ES-I3 (cell line): ENCODE data around the gene RFX8.
"Not testable (repeated sequence)": the region's sequence is repeated elsewhere in the genome, so short reads cannot be mapped to it uniquely, and the experiment has no call there.

Experiments used
- H3K36me3 ChIP-seq: 2 replicates; pipeline ENCODE4 v1.6.1; 2013; ENCODE audit warnings: mild to moderate bottlenecking, low read length, control low read depth, moderate library complexity; ENCODE audit not compliant: insufficient read depth
- H3K4me1 ChIP-seq: 2 replicates; pipeline ENCODE4 v1.6.1; 2013; ENCODE audit warnings: mild to moderate bottlenecking, control low read depth, low read length; ENCODE audit not compliant: insufficient read depth
- H3K9ac ChIP-seq: 2 replicates; pipeline ENCODE4 v1.6.1; 2013; ENCODE audit warnings: low read depth, mild to moderate bottlenecking, low read length, moderate library complexity
- H3K9me3 ChIP-seq: 2 replicates; pipeline ENCODE4 v1.6.1; 2013; ENCODE audit warnings: mild to moderate bottlenecking, low read length, moderate library complexity; ENCODE audit not compliant: control insufficient read depth, insufficient read depth

Gene RFX8

GRCh38 chr2:101504744-101505143 is 29.8 kb upstream of the RFX8 start:
- H3K4me1 ChIP-seq, H3K9ac ChIP-seq, H3K9me3 ChIP-seq, H3K36me3 ChIP-seq: not testable (repeated sequence)

GRCh38 chr2:101502095-101502494 is 27.2 kb upstream of the RFX8 start:
- H3K36me3 ChIP-seq, result no peaks in the 10 kb centered on the region
- H3K9me3 ChIP-seq, result no peaks in the 10 kb centered on the region
- H3K9ac ChIP-seq, result no peak overlapping the region
- H3K4me1 ChIP-seq, result no peaks in the 10 kb centered on the region

GRCh38 chr2:101501443-101501842 is 26.5 kb upstream of the RFX8 start:
- no peaks in the 10 kb centered on the region for H3K9me3 ChIP-seq
- no peak overlapping the region for H3K9ac ChIP-seq
- no peaks in the 10 kb centered on the region for H3K4me1 ChIP-seq
- no peaks in the 10 kb centered on the region for H3K36me3 ChIP-seq

GRCh38 chr2:101500860-101501259 is 25.9 kb upstream of the RFX8 start:
- Histone ChIP-seq H3K36me3 (no peaks in the 10 kb centered on the region), H3K4me1 (no peaks in the 10 kb centered on the region), H3K9ac (no peak overlapping the region), H3K9me3 (no peaks in the 10 kb centered on the region)

GRCh38 chr2:101500180-101500579 is 25.3 kb upstream of the RFX8 start:
- Histone ChIP-seq H3K4me1 (no peaks in the 10 kb centered on the region), H3K9ac (no peak overlapping the region), H3K36me3 (no peaks in the 10 kb centered on the region), H3K9me3 (no peaks in the 10 kb centered on the region)

GRCh38 chr2:101496279-101496678 is 21.4 kb upstream of the RFX8 start:
- H3K36me3 ChIP-seq, result no peaks in the 10 kb centered on the region
- no peak overlapping the region for H3K9ac ChIP-seq
- H3K9me3 ChIP-seq, result no peaks in the 10 kb centered on the region
- H3K4me1 ChIP-seq, result no peaks in the 10 kb centered on the region

GRCh38 chr2:101492936-101493473 is 18.1 kb upstream of the RFX8 start:
- Histone ChIP-seq H3K36me3 (no peaks in the 10 kb centered on the region), H3K9ac (no peak overlapping the region), H3K4me1 (no peaks in the 10 kb centered on the region), H3K9me3 (no peaks in the 10 kb centered on the region; the same call in 1 of the 2 replicates)

- Histone ChIP-seq H3K4me1 (no peaks in the 10 kb centered on the region), H3K36me3 (no peaks in the 10 kb centered on the region), H3K9me3 (no peaks in the 10 kb centered on the region; the same call in 1 of the 2 replicates), H3K9ac (no peak overlapping the region)
These were observed 12.1 kb upstream of the RFX8 start for GRCh38 chr2:101486994-101487393.

- no peaks in the 10 kb centered on the region for H3K36me3 ChIP-seq
These were observed 11.4 kb upstream of the RFX8 start for GRCh38 chr2:101486258-101486701.

GRCh38 chr2:101485856-101486255 is 10.9 kb upstream of the RFX8 start:
- no peaks in the 10 kb centered on the region for H3K36me3 ChIP-seq
- H3K4me1 ChIP-seq, result no peaks in the 10 kb centered on the region
- H3K9me3 ChIP-seq, result no peaks in the 10 kb centered on the region; the same call in 1 of the 2 replicates
- H3K9ac ChIP-seq, result no peak overlapping the region

More at GRCh38 chr2:101486258-101486701, 11.4 kb upstream of the RFX8 start:
- no peak overlapping the region for H3K9ac ChIP-seq
- H3K4me1 ChIP-seq, result no peaks in the 10 kb centered on the region
- H3K9me3 ChIP-seq, result no peaks in the 10 kb centered on the region; the same call in 1 of the 2 replicates

GRCh38 chr2:101480764-101481163 is 5.9 kb upstream of the RFX8 start:
- Histone ChIP-seq H3K9me3 (no peaks in the 10 kb centered on the region), H3K4me1 (peaks cover 4% of the 10 kb centered on the region; the same call in 1 of the 2 replicates), H3K9ac (no peak overlapping the region), H3K36me3 (no peaks in the 10 kb centered on the region)

GRCh38 chr2:101479810-101480209 is 4.9 kb upstream of the RFX8 start:
- Histone ChIP-seq H3K9ac (no peak overlapping the region), H3K4me1 (peaks cover 4% of the 10 kb centered on the region; the same call in 1 of the 2 replicates), H3K9me3 (no peaks in the 10 kb centered on the region), H3K36me3 (no peaks in the 10 kb centered on the region)

GRCh38 chr2:101479328-101479727 is 4.4 kb upstream of the RFX8 start:
- no peaks in the 10 kb centered on the region for H3K9me3 ChIP-seq
- H3K4me1 ChIP-seq, result peaks cover 4% of the 10 kb centered on the region; the same call in 1 of the 2 replicates
- H3K9ac ChIP-seq, result no peak overlapping the region

GRCh38 chr2:101478181-101479001 is 3.5 kb upstream of the RFX8 start:
- H3K36me3 ChIP-seq, result no peaks in the 10 kb centered on the region
- peaks cover 8% of the 10 kb centered on the region; the same call in 1 of the 2 replicates for H3K4me1 ChIP-seq
- no peak overlapping the region for H3K9ac ChIP-seq
- H3K9me3 ChIP-seq, result no peaks in the 10 kb centered on the region

More at GRCh38 chr2:101479328-101479727, 4.4 kb upstream of the RFX8 start:
- H3K36me3 ChIP-seq, result no peaks in the 10 kb centered on the region

GRCh38 chr2:101477556-101477955 is 2.6 kb upstream of the RFX8 start:
- Histone ChIP-seq H3K4me1 (peaks cover 9% of the 10 kb centered on the region; the same call in 1 of the 2 replicates), H3K9ac (no peak overlapping the region), H3K9me3 (no peaks in the 10 kb centered on the region)

More at GRCh38 chr2:101477556-101477955, 2.6 kb upstream of the RFX8 start:
- H3K36me3 ChIP-seq, result no peaks in the 10 kb centered on the region
